GM12878 (cell line): ENCODE data around the gene KCTD17. TPM values are rescaled to one million over a fixed set of nuclear protein-coding genes. Genes with fewer than 3 reads are reported as not detected.

Experiments used
- ATAC-seq: fragments of 200-7000 bp; cut with Tn5 transposase; 3 replicates; pipeline ENCODE4 v1.9.1; 2020; ENCODE audit warnings: mild to moderate bottlenecking, moderate library complexity
- BruUV-seq: library from RNA; stranded (reverse); fragments of 400-500 nt; replicated peaks from 2 replicates; lab custom pipeline; 2021; lab: Mats Ljungman, UMichigan
- CTCF ChIA-PET: fragments of 300-600 bp; sonication (Branson Sonifier 250); formaldehyde crosslinking; extraction: SDS; loops from one replicate; lab custom pipeline; 2021; ENCODE audit warnings: inconsistent platforms; lab: Yijun Ruan, JAX
- POLR2A ChIA-PET: fragments of 350-600 bp; formaldehyde crosslinking; extraction: SDS; loops from one replicate; lab custom pipeline; 2021; ENCODE audit warnings: inconsistent platforms; lab: Charles Lee
- RAD21 ChIA-PET: fragments of 300-600 bp; sonication (Branson Sonifier 250); formaldehyde crosslinking; loops from one replicate; lab custom pipeline; 2023; ENCODE audit warnings: antibody characterized with exemption; ENCODE audit not compliant: unreplicated experiment; lab: Charles Lee
- SMC1A ChIA-PET: fragments of 300-600 bp; sonication (Branson Sonifier 250); formaldehyde crosslinking; loops from one replicate; lab custom pipeline; 2023; ENCODE audit not compliant: unreplicated experiment, uncharacterized antibody; lab: Charles Lee
- DNase-seq: peaks from one replicate; pipeline ENCODE4 v3.0.0-alpha.2; 2011; ENCODE audit warnings: low read depth, low spot score
- FAIRE-seq: peaks from 3 replicates; lab custom pipeline; 2011; peaks lifted over from hg19 to GRCh38; lab: Jason Lieb, UNC
- H2AFZ ChIP-seq: 2 replicates; pipeline ENCODE4 v1.6.0; 2011; ENCODE audit warnings: low read depth, low read length, control low read depth; ENCODE audit not compliant: control insufficient read depth
- H3K27ac ChIP-seq: 2 replicates; pipeline ENCODE4 v1.5.1; 2011; ENCODE audit warnings: control low read depth; ENCODE audit not compliant: control insufficient read depth, insufficient read depth
- H3K27me3 ChIP-seq, 2 experiments: replicated peaks in 1 of 2; 2 replicates each; pipeline versions ENCODE4 v1.6.0 to v1.6.1; 2011; ENCODE audit warnings: low read length in 1 of 2; ENCODE audit not compliant: control insufficient read depth in 2 of 2, insufficient read depth in 2 of 2
- H3K36me3 ChIP-seq, 2 experiments: 2 replicates each; pipeline ENCODE4 v1.5.1; 2011; ENCODE audit warnings: low read length in 1 of 2; ENCODE audit not compliant: control insufficient read depth in 2 of 2, insufficient read depth in 2 of 2
- H3K4me1 ChIP-seq: 2 replicates; pipeline ENCODE4 v1.6.1; 2011; ENCODE audit warnings: mild to moderate bottlenecking, low read length, moderate library complexity, mixed read lengths; ENCODE audit not compliant: control insufficient read depth, insufficient read depth
- H3K4me2 ChIP-seq: 2 replicates; pipeline ENCODE4 v1.6.0; 2011; ENCODE audit warnings: control low read depth; ENCODE audit not compliant: control insufficient read depth, insufficient read depth
- H3K4me3 ChIP-seq: fragments of 200-600 bp; sonication (generic); 2 replicates; pipeline ENCODE4 v1.5.1; 2016
- H3K79me2 ChIP-seq: 2 replicates; pipeline ENCODE4 v1.6.0; 2011; ENCODE audit warnings: low read length; ENCODE audit not compliant: control insufficient read depth, insufficient read depth
- H3K9ac ChIP-seq: 2 replicates; pipeline ENCODE4 v1.8.0; 2011; ENCODE audit warnings: low read length, control low read depth, mixed read lengths; ENCODE audit not compliant: control insufficient read depth, insufficient read depth
- H3K9me3 ChIP-seq: replicated peaks from 3 replicates; pipeline ENCODE4 v1.5.1; 2011; ENCODE audit warnings: mild to moderate bottlenecking, low read length; ENCODE audit not compliant: control insufficient read depth, insufficient read depth
- H4K20me1 ChIP-seq: 2 replicates; pipeline ENCODE4 v1.6.0; 2011; ENCODE audit not compliant: control insufficient read depth, insufficient read depth
- EGR1 ChIP-seq, 2 experiments: IDR thresholded peaks; 1 replicate in 1 of 2; 2 replicates in 1 of 2; pipeline ENCODE4 v1.6.1; 2011 to 2012; ENCODE audit warnings: low read depth in 2 of 2, low read length in 2 of 2, borderline replicate concordance in 1 of 2, mild to moderate bottlenecking in 1 of 2, moderate library complexity in 1 of 2
- IKZF1 ChIP-seq: fragments of 450-650 bp; conservative IDR thresholded peaks from 2 replicates; pipeline ENCODE4 v1.6.1; 2017; ENCODE audit warnings: antibody characterized with exemption, mild to moderate bottlenecking
- IRF4 ChIP-seq: IDR thresholded peaks from 2 replicates; pipeline ENCODE4 v1.6.1; 2011; ENCODE audit warnings: low read depth, low read length
- LARP7 ChIP-seq: fragments of 450-650 bp; IDR thresholded peaks from 2 replicates; pipeline ENCODE4 v1.6.1; 2017; ENCODE audit warnings: mild to moderate bottlenecking
- NFIC ChIP-seq: IDR thresholded peaks from 2 replicates; pipeline ENCODE4 v1.6.1; 2012; ENCODE audit warnings: low read depth, mild to moderate bottlenecking, inconsistent platforms, low read length, moderate library complexity
- POU2F2 ChIP-seq: IDR thresholded peaks from 3 replicates; pipeline ENCODE4 v1.6.1; 2011; ENCODE audit warnings: low read depth, mild to moderate bottlenecking, low read length, borderline replicate concordance
- RCOR1 ChIP-seq: conservative IDR thresholded peaks from 2 replicates; pipeline ENCODE4 v1.6.1; 2012; ENCODE audit warnings: low read depth, low read length, improper control_type of control experiment
- SMC3 ChIP-seq: IDR thresholded peaks from 2 replicates; pipeline ENCODE4 v1.6.1; 2011; ENCODE audit warnings: low read length, improper control_type of control experiment, borderline replicate concordance
- SPI1 ChIP-seq: IDR thresholded peaks from 2 replicates; pipeline ENCODE4 v1.6.1; 2011; ENCODE audit warnings: low read depth, mild to moderate bottlenecking, low read length, moderate library complexity, borderline replicate concordance; ENCODE audit not compliant: insufficient read depth
- TCF7 ChIP-seq: IDR thresholded peaks from 2 replicates; pipeline ENCODE4 v1.6.1; 2014; ENCODE audit warnings: antibody characterized with exemption, borderline replicate concordance
- ZBED1 ChIP-seq: IDR thresholded peaks from 2 replicates; pipeline ENCODE4 v1.6.1; 2016; ENCODE audit warnings: borderline replicate concordance
- ZNF24 ChIP-seq: fragments of 450-650 bp; IDR thresholded peaks from 2 replicates; pipeline ENCODE4 v1.6.1; 2017; ENCODE audit warnings: antibody characterized with exemption, mild to moderate bottlenecking
- WGBS: methylation state at CpG from one replicate; pipeline ENCODE4 v1.1.6; 2016; ENCODE audit warnings: low lambda C conversion rate; ENCODE audit not compliant: insufficient replicate concordance, insufficient coverage; ENCODE audit errors: missing lambda C conversion rate; 5-methylcytosine and 5-hydroxymethylcytosine counted together
- in situ Hi-C: fragments of 300-500 bp; cut with MboI; formaldehyde crosslinking; loops from 9 replicates; pipeline ENCODE4 v1.14.3; 2018; ENCODE audit warnings: mixed read lengths
- intact Hi-C: fragments of 100-400 bp; cut with micrococcal nuclease; formaldehyde crosslinking; loops from one replicate; pipeline ENCODE4 v1.14.2; 2022; ENCODE audit not compliant: unreplicated experiment
- polyA plus RNA-seq, 11 experiments: library from polyadenylated mRNA; depleted of rRNA in 4 of 11; unstranded in 6 of 11; stranded (reverse) in 5 of 11; fragments of >200 nt; fragmentation: Nextera tagmentation in 4 of 11; fragmentation: Illumina TruSeq in 1 of 11; extraction: Ambion mirVana in 4 of 11; extraction: Trizol in 1 of 11; gene quantifications; 1 replicate in 1 of 11; 2 replicates in 10 of 11; pipeline versions ENCODE4 v1.2.1 to v1.2.3, GENCODE V29; 2011 to 2016; ENCODE audit warnings: inconsistent platforms in 2 of 11, missing spikeins in 2 of 11, low read depth in 1 of 11
- total RNA-seq, 4 experiments: library from RNA; depleted of rRNA in 3 of 4; stranded (reverse); fragments of >200 nt in 3 of 4; fragmentation: Illumina TruSeq in 1 of 4; extraction: Trizol in 1 of 4; gene quantifications; 2 replicates each; pipeline versions ENCODE4 v1.2.1 to v1.2.3, GENCODE V29; 2013 to 2021
- TF ChIP-seq, protein P1 (sequence below): IDR thresholded peaks from 2 replicates; pipeline ENCODE4 v1.6.1; 2012; ENCODE audit warnings: improper control_type of control experiment, low read depth, low read length; ENCODE audit not compliant: insufficient replicate concordance

The KCTD17 gene
- total and polyA plus RNA-seq, 10 of the 15 experiments (the other 5 are each of a cell fraction or from before 2014, with no cell fraction given), result 0.16 to 18.4 (median 10.1) TPM; not detected in 1

GRCh38 chr22:37088750-37089408 lies 37.3 kb downstream of the KCTD17 start:
- ATAC-seq, result peak; percentile 49
- CTCF ChIA-PET, result interaction anchor here (0.8 to 2.1 kb wide), 6 partner anchors 10 to 111 kb away, joined by 3 to 6 read pairs (median 4); no protein-coding TSS in a partner anchor
- intact Hi-C loops, result no loop called here

More at GRCh38 chr22:37088750-37089408, 37.3 kb downstream of the KCTD17 start:
- no peak for FAIRE-seq
- H3K4me1 ChIP-seq, result peaks cover 10% of the 10 kb centered on the region
- no peaks in the 10 kb centered on the region for H3K36me3 ChIP-seq
- no peaks in the 10 kb centered on the region for H4K20me1 ChIP-seq
- H3K79me2 ChIP-seq, result no peaks in the 10 kb centered on the region
- RAD21 ChIA-PET, result interaction anchor here (0.6 to 3.2 kb wide), 7 partner anchors 9 to 221 kb away, joined by 3 to 15 read pairs (median 5); partner anchors contain the start of gene IL2RB
- no peaks in the 10 kb centered on the region; a peak in 1 of 4 replicates for H3K27me3 ChIP-seq
- H3K9ac ChIP-seq, result no peak overlapping the region
- SMC1A ChIA-PET, result interaction anchor here (1.1 to 1.8 kb wide), 3 partner anchors 12 to 33 kb away, joined by 4 to 5 read pairs (median 4); no protein-coding TSS in a partner anchor
- DNase-seq, result no peak
- no peak overlapping the region for H3K27ac ChIP-seq
- POLR2A ChIA-PET, result interaction anchor here (1.7 kb wide), 1 partner anchor 74 kb away, joined by 4 read pairs; no protein-coding TSS in a partner anchor
- in situ Hi-C loops, result no loop called here
- H3K4me3 ChIP-seq, result no peak overlapping the region
- H3K4me2 ChIP-seq, result no peak overlapping the region
- no peak overlapping the region for H2AFZ ChIP-seq
- BruUV-seq, result no TSS peak
- H3K9me3 ChIP-seq, result no peaks in the 10 kb centered on the region
- TF ChIP-seq IRF4, result no peak
- peak in 1 of 2 experiments; percentile 36; a peak in 1 of 3 replicates for TF ChIP-seq EGR1 (IDR thresholded peaks at IDR 0.05; ENCODE audit: borderline replicate concordance in 1 of 2, low read depth in 2 of 2, low read length in 2 of 2)
- TF ChIP-seq TCF7, result no peak
- no peak for TF ChIP-seq ZBED1
- no peak for TF ChIP-seq NFIC
- TF ChIP-seq POU2F2, result no peak
- TF ChIP-seq SPI1, result no peak
- TF ChIP-seq IKZF1, result no peak
- no peak for TF ChIP-seq SMC3
- peak; percentile 88; the same call in 1 of the 2 replicates for TF ChIP-seq ZNF24
- TF ChIP-seq RCOR1, result no peak
- no peak for TF ChIP-seq LARP7
- TF ChIP-seq, protein P1, sequence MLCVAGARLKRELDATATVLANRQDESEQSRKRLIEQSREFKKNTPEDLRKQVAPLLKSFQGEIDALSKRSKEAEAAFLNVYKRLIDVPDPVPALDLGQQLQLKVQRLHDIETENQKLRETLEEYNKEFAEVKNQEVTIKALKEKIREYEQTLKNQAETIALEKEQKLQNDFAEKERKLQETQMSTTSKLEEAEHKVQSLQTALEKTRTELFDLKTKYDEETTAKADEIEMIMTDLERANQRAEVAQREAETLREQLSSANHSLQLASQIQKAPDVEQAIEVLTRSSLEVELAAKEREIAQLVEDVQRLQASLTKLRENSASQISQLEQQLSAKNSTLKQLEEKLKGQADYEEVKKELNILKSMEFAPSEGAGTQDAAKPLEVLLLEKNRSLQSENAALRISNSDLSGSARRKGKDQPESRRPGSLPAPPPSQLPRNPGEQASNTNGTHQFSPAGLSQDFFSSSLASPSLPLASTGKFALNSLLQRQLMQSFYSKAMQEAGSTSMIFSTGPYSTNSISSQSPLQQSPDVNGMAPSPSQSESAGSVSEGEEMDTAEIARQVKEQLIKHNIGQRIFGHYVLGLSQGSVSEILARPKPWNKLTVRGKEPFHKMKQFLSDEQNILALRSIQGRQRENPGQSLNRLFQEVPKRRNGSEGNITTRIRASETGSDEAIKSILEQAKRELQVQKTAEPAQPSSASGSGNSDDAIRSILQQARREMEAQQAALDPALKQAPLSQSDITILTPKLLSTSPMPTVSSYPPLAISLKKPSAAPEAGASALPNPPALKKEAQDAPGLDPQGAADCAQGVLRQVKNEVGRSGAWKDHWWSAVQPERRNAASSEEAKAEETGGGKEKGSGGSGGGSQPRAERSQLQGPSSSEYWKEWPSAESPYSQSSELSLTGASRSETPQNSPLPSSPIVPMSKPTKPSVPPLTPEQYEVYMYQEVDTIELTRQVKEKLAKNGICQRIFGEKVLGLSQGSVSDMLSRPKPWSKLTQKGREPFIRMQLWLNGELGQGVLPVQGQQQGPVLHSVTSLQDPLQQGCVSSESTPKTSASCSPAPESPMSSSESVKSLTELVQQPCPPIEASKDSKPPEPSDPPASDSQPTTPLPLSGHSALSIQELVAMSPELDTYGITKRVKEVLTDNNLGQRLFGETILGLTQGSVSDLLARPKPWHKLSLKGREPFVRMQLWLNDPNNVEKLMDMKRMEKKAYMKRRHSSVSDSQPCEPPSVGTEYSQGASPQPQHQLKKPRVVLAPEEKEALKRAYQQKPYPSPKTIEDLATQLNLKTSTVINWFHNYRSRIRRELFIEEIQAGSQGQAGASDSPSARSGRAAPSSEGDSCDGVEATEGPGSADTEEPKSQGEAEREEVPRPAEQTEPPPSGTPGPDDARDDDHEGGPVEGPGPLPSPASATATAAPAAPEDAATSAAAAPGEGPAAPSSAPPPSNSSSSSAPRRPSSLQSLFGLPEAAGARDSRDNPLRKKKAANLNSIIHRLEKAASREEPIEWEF, result no peak
- WGBS, result 20% methylated on average over 17 of the region's 17 CpGs
